CD4-positive, alpha-beta T cell treated with Interleukin-21 for 1 hour (primary cell): ENCODE data around the gene CEP350.
"Not testable (repeated sequence)": the region's sequence is repeated elsewhere in the genome, so short reads cannot be mapped to it uniquely, and the experiment has no call there.

Source experiments
- DNase-seq: peaks from one replicate; pipeline ENCODE4 v3.0.0-alpha.2; 2020

Gene CEP350

GRCh38 chr1:179951383-179952144, 3.0 kb upstream of the CEP350 start:
- DNase-seq, result no peak

- no peak for DNase-seq
These were observed 2.4 kb upstream of the CEP350 start for GRCh38 chr1:179952186-179952585.

GRCh38 chr1:179953974-179954492, 577 bp upstream of the CEP350 start:
- DNase-seq, result peak; percentile 57

- no peak for DNase-seq
These were observed 674 bp downstream of the CEP350 start for GRCh38 chr1:179955287-179955680.

GRCh38 chr1:179955731-179956130, 1.1 kb downstream of the CEP350 start:
- DNase-seq, result no peak

GRCh38 chr1:179958359-179958758, 3.7 kb downstream of the CEP350 start:
- DNase-seq, result no peak

- not testable (repeated sequence) for DNase-seq
These were observed 7.6 kb downstream of the CEP350 start for GRCh38 chr1:179962168-179962567.

- no peak for DNase-seq
These were observed 11.9 kb downstream of the CEP350 start for GRCh38 chr1:179966551-179966950.

GRCh38 chr1:179968284-179968993, 13.8 kb downstream of the CEP350 start:
- DNase-seq, result no peak

GRCh38 chr1:179968994-179969919, 14.6 kb downstream of the CEP350 start:
- no peak for DNase-seq

- DNase-seq, result no peak
These were observed 15.4 kb downstream of the CEP350 start for GRCh38 chr1:179969962-179970361.

GRCh38 chr1:179971563-179972496, 17.2 kb downstream of the CEP350 start:
- DNase-seq, result no peak

GRCh38 chr1:179973198-179974110, 18.8 kb downstream of the CEP350 start:
- no peak for DNase-seq

- no peak for DNase-seq
These were observed 22.5 kb downstream of the CEP350 start for GRCh38 chr1:179976970-179977651.

GRCh38 chr1:179978199-179979079, 23.8 kb downstream of the CEP350 start:
- DNase-seq, result no peak

GRCh38 chr1:179984101-179984500, 29.5 kb downstream of the CEP350 start:
- DNase-seq, result no peak

- no peak for DNase-seq
These were observed 30.3 kb downstream of the CEP350 start for GRCh38 chr1:179984942-179985341.

- no peak for DNase-seq
These were observed 36.2 kb downstream of the CEP350 start for GRCh38 chr1:179990847-179991246.

- DNase-seq, result no peak
These were observed 41.0 kb downstream of the CEP350 start for GRCh38 chr1:179995576-179995975.
